HG03442 (cell line): ENCODE data around the gene NCDN.
"Not testable (repeated sequence)": the region's sequence is repeated elsewhere in the genome, so short reads cannot be mapped to it uniquely, and the experiment has no call there.

Experiments used
- ATAC-seq: cut with Tn5 transposase; IDR thresholded peaks from one replicate; pipeline ENCODE4 v1.9.1; 2021; ENCODE audit warnings: mild to moderate bottlenecking, moderate library complexity; ENCODE audit not compliant: unreplicated experiment

Gene NCDN

DNA sequence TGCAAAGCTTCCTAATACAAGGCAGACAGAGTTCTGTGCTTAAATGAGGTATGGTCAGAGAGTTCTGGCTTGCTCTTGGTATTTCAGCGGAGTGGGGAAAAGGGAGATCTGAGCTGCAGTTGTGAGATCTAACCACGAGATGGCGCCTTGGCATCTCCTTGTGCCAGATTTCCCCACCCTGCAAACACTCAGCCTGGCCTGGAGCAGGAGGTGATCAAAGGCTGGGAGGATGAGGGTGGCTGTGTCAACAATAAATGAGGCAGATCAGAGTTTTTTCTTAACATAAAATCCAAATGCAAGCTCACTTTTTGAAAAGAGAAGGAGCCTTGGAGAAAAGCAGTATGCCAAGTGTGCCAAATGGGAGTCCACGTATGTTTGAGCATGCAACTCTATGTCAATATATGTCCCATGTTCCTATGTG lies 11.4 kb downstream of the NCDN start:
- ATAC-seq = no peak

- ATAC-seq = no peak
Observed at GRCh38 chr1:35569936-35570335, 12.3 kb downstream of the NCDN start.

DNA sequence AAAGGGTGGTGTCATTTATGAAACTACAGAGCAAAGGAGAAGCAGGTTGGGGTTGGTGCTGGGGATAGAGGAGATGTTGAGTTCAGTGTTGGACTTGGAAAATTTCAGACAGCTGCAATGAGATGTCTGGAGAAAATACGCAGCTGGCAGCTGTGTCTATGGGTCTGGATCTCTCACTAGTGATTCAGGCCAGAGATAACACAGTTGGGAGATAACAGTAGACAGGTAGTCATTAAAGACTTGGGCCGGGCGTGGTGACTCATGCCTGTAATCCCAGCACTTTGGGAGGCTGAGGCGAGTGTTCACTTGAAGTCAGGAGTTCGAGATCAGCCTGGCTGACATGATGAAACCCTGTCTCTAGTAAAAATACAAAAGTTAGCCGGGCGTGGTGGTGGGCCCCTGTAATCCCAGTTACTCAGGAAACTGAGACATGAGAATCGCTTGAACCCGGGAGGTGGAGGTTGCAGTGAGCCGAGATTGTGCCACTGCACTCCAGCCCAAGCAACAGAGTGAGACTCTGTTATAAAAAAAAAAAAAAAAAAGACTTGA lies 13.1 kb downstream of the NCDN start:
- no peak for ATAC-seq

GRCh38 chr1:35571263-35571662 lies 13.7 kb downstream of the NCDN start:
- ATAC-seq = no peak

DNA sequence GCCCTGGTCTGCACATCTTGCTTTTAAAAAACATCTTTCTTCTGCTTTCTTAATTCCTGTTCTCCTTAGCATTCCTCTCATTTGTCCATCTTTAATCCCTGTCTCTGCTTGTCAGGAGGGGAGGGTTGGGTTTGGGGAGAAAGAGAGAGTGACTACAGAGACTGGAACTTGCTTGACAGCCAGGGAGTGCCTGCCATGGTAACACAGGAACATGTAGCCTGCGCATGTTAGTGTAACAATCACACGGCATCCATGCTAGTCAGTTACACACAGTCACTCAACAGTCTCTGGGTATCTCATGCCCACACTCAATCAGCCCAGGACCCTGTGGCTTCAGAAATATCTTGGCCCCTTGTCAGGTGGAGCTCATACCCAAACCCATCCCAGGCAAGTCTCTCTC lies 14.7 kb downstream of the NCDN start:
- no peak for ATAC-seq

- no peak for ATAC-seq
Observed at GRCh38 chr1:35573198-35574124, 15.9 kb downstream of the NCDN start, which contains the start of gene TFAP2E. Gene TFAP2E (plus strand): TSS chr1:35573314. CDS start chr1:35573578, 264 bp downstream.

DNA sequence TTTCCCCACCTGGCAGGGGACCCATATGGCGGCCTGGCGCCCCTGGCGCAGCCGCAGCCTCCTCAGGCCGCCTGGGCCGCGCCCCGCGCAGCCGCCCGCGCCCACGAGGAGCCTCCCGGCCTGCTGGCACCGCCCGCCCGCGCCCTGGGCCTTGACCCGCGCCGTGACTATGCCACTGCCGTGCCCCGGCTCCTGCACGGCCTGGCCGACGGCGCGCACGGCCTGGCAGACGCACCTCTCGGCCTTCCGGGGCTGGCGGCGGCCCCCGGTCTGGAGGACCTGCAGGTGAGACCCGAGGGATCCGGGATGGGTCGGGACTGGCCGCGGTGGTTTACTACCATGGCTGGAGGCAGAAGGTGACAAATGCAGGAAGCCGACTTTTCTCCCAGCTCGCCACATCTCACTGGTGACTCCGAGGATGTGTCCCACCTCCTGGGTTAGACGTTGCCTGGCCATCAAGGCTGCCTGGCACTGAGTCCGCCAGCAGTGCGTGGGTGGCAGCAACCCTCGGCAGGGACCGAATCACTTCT lies 16.6 kb downstream of the NCDN start:
- no peak for ATAC-seq

DNA sequence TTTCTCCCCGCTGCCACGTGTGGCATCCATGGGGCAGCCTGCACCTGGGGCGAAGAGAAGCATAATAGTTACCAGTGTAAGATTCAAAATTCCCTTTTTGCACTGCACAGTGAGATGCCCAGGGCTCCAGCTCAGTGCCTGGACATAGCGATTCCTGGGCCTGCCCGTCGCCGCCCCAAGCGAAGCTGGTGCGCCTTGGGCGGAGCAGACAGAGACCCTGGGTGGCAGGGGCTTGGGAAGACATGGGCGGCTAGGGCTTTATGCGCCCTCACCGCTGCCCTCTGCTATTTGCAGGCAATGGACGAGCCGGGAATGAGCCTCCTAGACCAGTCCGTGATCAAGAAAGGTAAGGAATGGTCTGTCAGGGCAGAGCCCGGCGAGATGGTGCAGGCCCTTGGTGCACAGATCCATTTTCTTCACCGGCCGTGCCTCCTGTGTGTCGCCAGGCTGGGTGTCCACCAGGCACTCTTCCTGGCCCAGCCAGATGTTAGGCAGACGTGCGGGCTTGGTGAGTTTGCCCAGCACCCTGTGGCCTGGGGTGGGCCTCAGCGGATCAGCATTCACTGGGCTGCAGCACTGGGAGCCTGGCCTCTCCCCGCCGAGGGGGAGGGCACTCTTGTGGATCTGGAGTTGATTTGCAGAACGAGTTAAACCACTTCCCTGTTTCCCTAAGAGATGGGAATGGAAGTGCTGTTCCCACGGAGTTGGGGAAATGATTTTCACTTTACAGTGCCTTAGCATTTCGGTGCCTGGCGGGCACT lies 17.2 kb downstream of the NCDN start:
- ATAC-seq = no peak

GRCh38 chr1:35575416-35575958 lies 17.9 kb downstream of the NCDN start:
- ATAC-seq = no peak

- no peak for ATAC-seq
Observed at GRCh38 chr1:35576061-35576765, 18.6 kb downstream of the NCDN start.

DNA sequence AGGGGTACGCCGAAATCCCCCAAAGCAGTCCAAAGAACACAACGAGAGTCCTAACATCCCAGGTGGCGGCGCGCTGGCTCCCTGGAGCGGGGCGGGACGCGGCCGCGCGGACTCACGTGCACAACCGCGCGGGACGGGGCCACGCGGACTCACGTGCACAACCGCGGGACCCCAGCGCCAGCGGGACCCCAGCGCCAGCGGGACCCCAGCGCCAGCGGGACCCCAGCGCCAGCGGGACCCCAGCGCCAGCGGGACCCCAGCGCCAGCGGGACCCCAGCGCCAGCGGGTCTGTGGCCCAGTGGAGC lies 19.1 kb downstream of the NCDN start:
- ATAC-seq = not testable (repeated sequence)

DNA sequence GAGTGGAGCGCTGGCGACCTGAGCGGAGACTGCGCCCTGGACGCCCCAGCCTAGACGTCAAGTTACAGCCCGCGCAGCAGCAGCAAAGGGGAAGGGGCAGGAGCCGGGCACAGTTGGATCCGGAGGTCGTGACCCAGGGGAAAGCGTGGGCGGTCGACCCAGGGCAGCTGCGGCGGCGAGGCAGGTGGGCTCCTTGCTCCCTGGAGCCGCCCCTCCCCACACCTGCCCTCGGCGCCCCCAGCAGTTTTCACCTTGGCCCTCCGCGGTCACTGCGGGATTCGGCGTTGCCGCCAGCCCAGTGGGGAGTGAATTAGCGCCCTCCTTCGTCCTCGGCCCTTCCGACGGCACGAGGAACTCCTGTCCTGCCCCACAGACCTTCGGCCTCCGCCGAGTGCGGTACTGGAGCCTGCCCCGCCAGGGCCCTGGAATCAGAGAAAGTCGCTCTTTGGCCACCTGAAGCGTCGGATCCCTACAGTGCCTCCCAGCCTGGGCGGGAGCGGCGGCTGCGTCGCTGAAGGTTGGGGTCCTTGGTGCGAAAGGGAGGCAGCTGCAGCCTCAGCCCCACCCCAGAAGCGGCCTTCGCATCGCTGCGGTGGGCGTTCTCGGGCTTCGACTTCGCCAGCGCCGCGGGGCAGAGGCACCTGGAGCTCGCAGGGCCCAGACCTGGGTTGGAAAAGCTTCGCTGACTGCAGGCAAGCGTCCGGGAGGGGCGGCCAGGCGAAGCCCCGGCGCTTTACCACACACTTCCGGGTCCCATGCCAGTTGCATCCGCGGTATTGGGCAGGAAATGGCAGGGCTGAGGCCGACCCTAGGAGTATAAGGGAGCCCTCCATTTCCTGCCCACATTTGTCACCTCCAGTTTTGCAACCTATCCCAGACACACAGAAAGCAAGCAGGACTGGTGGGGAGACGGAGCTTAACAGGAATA lies 19.7 kb downstream of the NCDN start:
- ATAC-seq = no peak

DNA sequence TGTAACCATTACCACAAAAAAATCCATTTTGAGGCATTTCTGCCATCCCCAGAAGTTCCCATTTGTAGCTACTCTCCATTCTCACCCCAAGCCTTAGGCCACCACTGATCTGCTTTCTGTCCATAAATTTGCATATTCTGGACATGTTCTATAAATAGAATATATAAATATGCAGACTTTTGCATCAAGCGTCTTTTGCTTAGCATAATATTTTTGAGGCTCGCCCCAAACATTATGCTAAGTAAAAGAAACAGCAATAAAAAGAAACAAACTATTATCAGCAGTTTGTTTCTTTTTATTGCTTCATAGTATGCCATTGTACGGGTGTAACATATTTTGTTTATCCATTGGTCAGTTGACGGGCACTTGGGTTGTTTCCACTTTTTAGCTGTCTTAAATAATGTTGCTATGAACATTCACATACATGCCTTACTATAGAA lies 23.4 kb downstream of the NCDN start:
- ATAC-seq = no peak

- not testable (repeated sequence) for ATAC-seq
Observed at GRCh38 chr1:35581621-35582020, 24.0 kb downstream of the NCDN start.

DNA sequence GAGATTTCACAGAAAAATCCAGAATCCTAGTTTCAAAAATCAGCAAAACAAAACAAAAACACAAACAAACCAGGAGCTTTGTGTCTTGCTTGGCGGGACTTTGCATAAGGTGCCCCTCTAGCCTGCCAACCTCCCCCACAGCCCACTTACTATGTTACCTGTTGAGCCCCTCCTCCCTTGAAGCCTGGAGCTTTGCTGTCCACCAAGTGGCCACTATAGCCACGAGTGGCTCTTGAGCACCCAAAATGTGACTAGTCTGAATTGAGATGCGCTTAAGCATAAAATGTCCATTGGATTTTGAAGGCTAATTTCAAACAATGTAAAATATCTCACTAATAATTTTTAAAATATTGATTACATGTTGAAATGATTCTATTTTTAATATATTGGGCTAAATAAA lies 27.7 kb downstream of the NCDN start:
- ATAC-seq = no peak

- ATAC-seq = not testable (repeated sequence)
Observed at GRCh38 chr1:35585805-35586204, 28.2 kb downstream of the NCDN start.

- ATAC-seq = no peak
Observed at GRCh38 chr1:35586808-35587207, 29.2 kb downstream of the NCDN start.

DNA sequence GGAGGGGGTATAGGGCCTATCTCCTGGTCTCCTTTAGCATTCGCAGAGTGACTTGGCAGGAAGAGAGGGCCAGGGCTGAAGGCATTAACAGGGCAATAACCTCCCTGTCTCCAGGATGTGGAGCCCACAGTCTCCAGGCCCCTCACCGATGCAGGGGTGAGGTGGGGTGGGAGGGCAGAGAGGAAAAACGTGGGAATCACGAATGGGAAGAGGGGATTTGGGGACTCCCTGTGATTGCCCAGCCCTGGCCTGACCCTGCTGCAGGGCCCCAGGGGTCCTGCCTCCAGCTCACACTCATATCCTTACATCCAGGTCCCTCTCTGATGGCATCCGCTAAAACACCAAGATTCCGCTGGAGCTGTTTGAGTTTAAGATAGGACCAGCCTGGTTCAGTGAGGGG lies 30.1 kb downstream of the NCDN start:
- no peak for ATAC-seq

DNA sequence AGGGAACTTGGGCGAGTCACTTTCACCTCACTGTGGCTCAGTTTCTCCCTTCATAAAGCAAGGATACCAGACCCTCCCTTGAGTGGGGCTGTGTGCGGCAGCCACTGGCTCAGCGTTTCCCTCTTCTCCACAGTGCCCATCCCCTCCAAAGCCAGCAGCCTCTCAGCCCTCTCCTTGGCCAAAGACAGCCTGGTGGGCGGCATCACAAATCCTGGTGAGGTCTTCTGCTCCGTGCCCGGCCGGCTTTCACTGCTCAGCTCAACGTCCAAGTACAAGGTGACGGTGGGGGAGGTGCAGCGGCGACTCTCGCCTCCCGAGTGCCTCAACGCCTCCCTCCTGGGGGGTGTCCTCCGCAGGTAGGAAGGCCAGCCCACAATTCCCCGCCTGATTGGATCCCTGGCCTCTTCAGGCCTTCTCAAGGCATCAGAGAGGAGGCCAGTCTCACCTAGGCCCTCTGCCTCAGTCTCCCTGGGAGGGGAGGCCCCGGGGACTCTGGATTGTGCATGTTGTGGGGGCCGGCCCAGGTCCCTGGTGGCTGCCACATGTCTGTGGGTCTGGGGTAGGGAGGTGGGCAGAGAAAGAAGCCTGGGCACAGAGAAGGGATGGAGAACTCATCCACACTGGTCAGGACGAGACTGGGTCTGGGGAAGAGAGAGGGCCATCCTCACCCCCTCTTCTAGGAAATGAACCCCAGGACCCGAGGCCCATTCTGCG lies 30.8 kb downstream of the NCDN start:
- no peak for ATAC-seq
